ENCODE measurements around the gene ILF2. TPM values are rescaled to one million over a fixed set of nuclear protein-coding genes. Genes with fewer than 3 reads are reported as not detected.
"Not testable (repeated sequence)": the region's sequence is repeated elsewhere in the genome, so short reads cannot be mapped to it uniquely, and the experiment has no call there.

Gene ILF2
- total RNA-seq, 1 donor from 2014 or later = 216 TPM

GRCh38 chr1:153679337-153680119 lies 8.7 kb upstream of the ILF2 start:
- Mint-ChIP-seq H3K27me3 (ENCODE audit: unreplicated experiment) (peaks cover 4% of the 10 kb centered on the region), H3K4me1 (ENCODE audit: unreplicated experiment) (peaks cover 32% of the 10 kb centered on the region), H3K36me3 (ENCODE audit: low read depth, unreplicated experiment) (peaks cover 30% of the 10 kb centered on the region), H3K27ac (ENCODE audit: unreplicated experiment) (no peak overlapping the region), H3K9me3 (ENCODE audit: unreplicated experiment) (no peaks in the 10 kb centered on the region), H3K4me3 (ENCODE audit: unreplicated experiment) (peak overlapping the region; percentile 96)
- peak; percentile 19 for TF ChIP-seq CTCF (IDR thresholded peaks at IDR 0.05; ENCODE audit: unreplicated experiment)
- peak; percentile 43 for DNase-seq (ENCODE audit: low spot score)

- TF ChIP-seq CTCF (IDR thresholded peaks at IDR 0.05; ENCODE audit: unreplicated experiment) = no peak
- H3K9me3 Mint-ChIP-seq (ENCODE audit: unreplicated experiment) = no peaks in the 10 kb centered on the region
- H3K27me3 Mint-ChIP-seq (ENCODE audit: unreplicated experiment) = peaks cover 6% of the 10 kb centered on the region
- H3K4me1 Mint-ChIP-seq (ENCODE audit: unreplicated experiment) = peaks cover 32% of the 10 kb centered on the region
- H3K36me3 Mint-ChIP-seq (ENCODE audit: low read depth, unreplicated experiment) = peaks cover 25% of the 10 kb centered on the region
- peak within 1 kb of the TSS; percentile 16 for H3K27ac Mint-ChIP-seq (ENCODE audit: unreplicated experiment)
- DNase-seq (ENCODE audit: low spot score) = peak; percentile 49
- peak within 1 kb of the TSS; percentile 96 for H3K4me3 Mint-ChIP-seq (ENCODE audit: unreplicated experiment)
These were observed 7.9 kb upstream of the ILF2 start, which contains the start of gene NPR1 for GRCh38 chr1:153678519-153679336. TSS of gene NPR1 (plus strand) at chr1:153678688. CDS start at chr1:153679109, 421 bp downstream.

GRCh38 chr1:153677718-153678518 lies 7.1 kb upstream of the ILF2 start:
- Mint-ChIP-seq H3K9me3 (ENCODE audit: unreplicated experiment) (no peaks in the 10 kb centered on the region), H3K27ac (ENCODE audit: unreplicated experiment) (peak overlapping the region; percentile 16), H3K4me3 (ENCODE audit: unreplicated experiment) (peak overlapping the region; percentile 92), H3K4me1 (ENCODE audit: unreplicated experiment) (peaks cover 32% of the 10 kb centered on the region), H3K27me3 (ENCODE audit: unreplicated experiment) (peaks cover 6% of the 10 kb centered on the region), H3K36me3 (ENCODE audit: low read depth, unreplicated experiment) (peaks cover 19% of the 10 kb centered on the region)
- peak; percentile 75 for TF ChIP-seq CTCF (IDR thresholded peaks at IDR 0.05; ENCODE audit: unreplicated experiment)
- peak; percentile 74 for DNase-seq (ENCODE audit: low spot score)

DNA sequence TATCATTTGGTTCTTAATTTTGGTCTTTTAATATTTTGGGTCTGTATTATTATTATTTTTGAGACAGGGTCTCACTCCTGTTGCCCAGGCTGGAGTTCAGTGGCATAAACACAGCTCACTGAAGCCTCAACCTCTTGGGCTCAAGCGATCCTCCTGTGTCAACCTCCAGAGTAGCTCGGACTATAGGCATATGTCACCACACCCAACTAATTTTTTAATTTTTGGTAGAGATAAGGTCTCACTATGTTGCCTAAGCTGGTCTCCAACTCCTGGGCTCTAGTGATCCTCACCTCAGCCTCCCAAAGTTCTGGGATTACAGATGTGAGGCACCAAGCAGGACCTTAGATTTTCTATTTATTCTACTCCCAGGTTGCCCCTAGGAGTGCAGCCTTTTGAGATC lies 2.7 kb upstream of the ILF2 start:
- TF ChIP-seq CTCF (IDR thresholded peaks at IDR 0.05; ENCODE audit: unreplicated experiment) = no peak
- no peak overlapping the region for H3K27ac Mint-ChIP-seq (ENCODE audit: unreplicated experiment)
- peaks cover 10% of the 10 kb centered on the region for H3K27me3 Mint-ChIP-seq (ENCODE audit: unreplicated experiment)
- no peaks in the 10 kb centered on the region for H3K9me3 Mint-ChIP-seq (ENCODE audit: unreplicated experiment)
- peaks cover 13% of the 10 kb centered on the region for H3K36me3 Mint-ChIP-seq (ENCODE audit: low read depth, unreplicated experiment)
- DNase-seq (ENCODE audit: low spot score) = no peak
- peaks cover 23% of the 10 kb centered on the region for H3K4me1 Mint-ChIP-seq (ENCODE audit: unreplicated experiment)
- no peak overlapping the region for H3K4me3 Mint-ChIP-seq (ENCODE audit: unreplicated experiment)

DNA sequence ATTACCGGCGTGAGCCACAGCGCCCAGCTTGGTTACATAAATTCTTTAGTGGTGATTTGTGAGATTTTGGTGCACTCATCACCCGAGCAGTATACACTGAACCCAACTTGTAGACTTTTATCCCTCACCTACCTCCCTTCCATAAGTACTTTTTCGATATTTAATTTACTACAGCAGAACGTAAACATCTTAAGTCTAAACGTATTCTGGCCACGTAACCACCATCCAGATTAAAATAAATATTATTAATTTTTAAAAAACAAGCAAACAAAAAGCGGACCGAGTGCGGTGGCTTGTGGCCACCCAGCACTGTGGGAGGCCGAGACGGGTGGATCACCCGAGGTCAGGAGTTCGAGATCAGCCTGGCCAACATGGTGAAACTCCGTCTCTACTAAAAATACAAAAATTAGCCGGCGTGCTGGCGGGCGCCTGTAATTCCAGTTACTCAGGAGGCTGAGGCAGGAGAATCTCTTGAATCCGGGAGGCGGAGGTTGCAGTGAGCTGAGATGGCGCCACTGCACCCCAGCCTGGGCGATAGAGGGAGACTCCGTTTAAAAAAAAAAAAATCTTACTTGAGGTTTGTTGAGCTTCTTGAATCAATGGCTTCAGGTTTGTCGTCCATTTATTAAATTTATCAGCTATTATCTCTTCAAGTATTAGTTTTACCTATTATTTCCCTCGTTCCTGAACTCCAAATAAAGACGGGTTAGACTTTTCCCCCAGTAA lies 998 bp upstream of the ILF2 start:
- not testable (repeated sequence) for H3K4me3 Mint-ChIP-seq (ENCODE audit: unreplicated experiment); H3K27ac Mint-ChIP-seq (ENCODE audit: unreplicated experiment); H3K27me3 Mint-ChIP-seq (ENCODE audit: unreplicated experiment); H3K9me3 Mint-ChIP-seq (ENCODE audit: unreplicated experiment)
- peaks cover 18% of the 10 kb centered on the region for H3K4me1 Mint-ChIP-seq (ENCODE audit: unreplicated experiment)
- peaks cover 24% of the 10 kb centered on the region for H3K36me3 Mint-ChIP-seq (ENCODE audit: low read depth, unreplicated experiment)
- peak; percentile 29 for DNase-seq (ENCODE audit: low spot score)

Measured in endothelial cell (in vitro differentiated cells).